Activated CD8-positive, alpha-beta memory T cell treated with anti-CD3 and anti-CD28 coated beads for 48 hours (primary cell): ENCODE results near the gene EXOSC5.
A peak's percentile ranks its signal among the peaks of the same experiment; 100 is the strongest.
"Not testable (repeated sequence)": the region's sequence is repeated elsewhere in the genome, so short reads cannot be mapped to it uniquely, and the experiment has no call there.

ENCODE experiments used
- DNase-seq, 3 experiments: peaks; one replicate each; pipeline ENCODE4 v3.0.0-alpha.2; 2020; ENCODE audit warnings: low read depth in 2 of 3, low spot score in 2 of 3

Gene EXOSC5

DNA sequence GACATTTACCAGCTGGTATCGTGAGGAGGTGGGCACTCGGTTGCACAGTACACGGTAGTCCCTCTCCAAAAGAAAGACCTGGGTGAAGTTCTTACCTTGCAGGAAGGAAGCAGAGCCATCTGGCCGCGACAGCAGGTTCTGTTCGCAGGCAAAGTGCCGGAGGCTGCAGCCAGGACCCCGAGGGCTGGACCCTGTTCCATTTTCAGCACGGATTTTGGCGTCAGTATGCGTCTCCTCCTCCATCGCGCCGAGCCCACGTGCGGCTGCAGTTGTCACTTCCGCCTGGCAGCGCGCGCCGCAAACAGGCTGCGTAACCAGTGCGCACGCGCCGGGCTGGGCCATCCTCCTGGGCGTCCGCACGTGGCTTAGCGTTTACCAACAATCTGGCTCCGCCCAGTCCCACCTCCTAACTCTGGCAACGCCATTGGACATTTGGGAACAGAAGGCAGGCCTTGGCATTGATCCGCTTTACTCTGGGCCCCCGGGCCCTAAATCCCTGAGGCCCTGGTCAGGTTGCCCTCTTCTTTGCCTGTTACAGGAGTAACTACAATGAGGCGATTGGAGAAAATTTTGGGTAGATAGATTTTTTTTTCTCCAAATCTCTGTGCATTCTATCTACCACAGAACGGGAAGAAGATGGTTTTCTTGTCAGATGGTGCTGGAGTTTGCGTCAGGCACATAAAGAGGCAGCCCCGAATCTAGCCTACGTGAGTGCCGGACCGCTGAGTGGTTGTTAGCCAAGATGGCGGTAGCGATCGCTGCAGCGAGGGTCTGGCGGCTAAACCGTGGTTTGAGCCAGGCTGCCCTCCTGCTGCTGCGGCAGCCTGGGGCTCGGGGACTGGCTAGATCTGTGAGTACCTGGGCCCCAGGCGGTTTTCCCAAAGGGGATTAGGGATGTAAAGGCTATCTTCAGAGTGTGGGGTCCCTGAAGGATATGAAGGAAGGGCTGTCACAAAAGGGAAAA, at the start of gene EXOSC5, which contains the start of gene BCKDHA:
Gene EXOSC5 (minus strand): TSS at position 274 of the 964 bp plus-strand sequence. CDS start 31 bp downstream, at position 243.
Gene BCKDHA (plus strand): TSS at position 733 of the 964 bp plus-strand sequence. CDS start 10 bp downstream, at position 743.
- peak; percentile 90 to 97 (median 91) for DNase-seq

DNA sequence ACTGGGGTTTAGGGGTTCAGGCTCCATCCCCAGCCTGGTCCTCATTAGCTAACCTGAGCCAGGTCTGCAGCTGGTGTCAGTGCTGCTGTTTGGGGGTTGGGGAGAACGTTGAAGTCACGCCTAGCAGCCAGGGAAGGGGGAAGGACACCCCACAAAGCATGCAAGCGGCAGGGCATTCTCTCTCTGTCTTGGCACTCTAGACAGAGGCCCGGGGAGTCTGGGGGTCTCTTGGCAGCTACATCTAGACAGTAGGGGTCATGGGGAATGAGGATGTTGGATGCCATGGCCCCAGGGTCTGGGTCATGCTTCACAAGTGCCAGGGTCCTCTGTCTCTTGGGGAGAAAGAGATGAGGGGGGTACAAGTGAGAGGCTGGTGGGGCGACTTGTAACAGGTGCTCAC, 48.4 kb upstream of the EXOSC5 start:
- no peak for DNase-seq

DNA sequence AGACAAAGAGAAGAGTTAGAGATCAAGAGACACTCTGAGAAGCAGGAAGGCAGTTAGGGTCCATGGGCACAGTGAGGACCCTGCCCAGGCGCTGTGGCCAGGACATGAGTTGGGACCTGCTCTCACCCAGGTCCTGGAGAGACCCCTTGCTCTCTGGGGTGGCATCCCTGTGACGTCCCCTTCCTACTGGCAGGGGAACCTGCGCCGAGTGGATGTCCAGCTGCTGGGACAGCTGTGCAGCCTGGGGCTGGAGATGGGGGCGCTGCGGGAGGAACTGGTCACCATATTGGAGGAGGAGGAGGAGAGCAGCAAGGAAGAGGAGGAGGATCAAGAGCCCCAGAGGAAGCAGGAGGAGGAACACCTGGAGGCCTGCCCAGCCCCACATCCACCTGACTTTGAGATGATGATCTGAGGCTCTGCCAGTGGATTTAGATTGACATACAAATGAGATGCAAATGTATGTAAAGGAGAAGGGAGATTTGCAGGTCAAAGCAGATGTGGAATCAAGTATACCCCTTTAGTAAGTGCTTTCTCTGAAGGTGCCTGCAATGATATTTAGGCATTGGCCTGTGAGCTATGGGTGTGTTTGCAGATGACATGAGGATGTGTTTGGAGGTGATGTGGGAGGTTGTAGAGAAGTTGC, 46.8 kb upstream of the EXOSC5 start:
- DNase-seq: no peak

DNA sequence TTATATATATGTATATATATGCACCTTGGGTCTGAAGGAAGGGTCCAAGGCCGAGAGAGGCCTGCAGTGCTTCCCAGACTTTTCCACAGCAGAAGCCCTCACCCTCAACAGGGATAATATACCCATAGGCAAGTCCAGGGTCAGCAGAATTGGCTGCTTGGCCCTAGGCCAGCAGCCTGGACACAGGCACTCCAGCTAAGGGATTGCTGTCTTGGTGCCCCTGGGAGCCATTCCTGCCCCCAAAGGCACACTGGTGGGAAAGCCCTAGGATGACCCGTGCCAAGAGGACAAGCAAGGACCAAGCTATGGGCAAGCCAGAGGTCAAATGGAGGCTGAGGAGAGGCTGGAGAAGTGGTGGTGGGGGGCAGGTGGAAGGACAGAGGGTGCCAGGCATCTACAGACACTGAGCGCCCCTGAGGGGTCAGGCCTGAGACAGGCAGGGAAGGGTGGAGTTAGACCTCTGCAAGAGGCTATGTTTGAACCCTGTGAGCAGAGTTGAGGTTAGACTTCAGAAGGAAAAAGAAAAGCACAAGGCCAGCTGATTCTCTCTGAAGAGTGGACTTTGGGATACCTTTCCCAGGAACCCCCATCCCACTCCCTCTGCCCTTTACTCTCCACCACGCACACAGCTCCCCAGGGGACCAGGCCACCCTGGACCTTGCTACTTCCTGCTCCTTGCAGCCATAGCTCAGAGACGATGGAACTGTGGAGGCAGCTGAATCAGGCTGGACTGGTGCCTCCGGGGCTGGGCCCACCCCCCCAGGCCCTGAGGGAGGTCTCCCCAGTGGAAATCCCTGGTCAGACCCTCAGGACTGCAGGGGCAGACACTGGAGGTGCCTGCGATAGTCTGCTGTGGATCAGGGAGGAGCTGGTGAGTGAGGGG, 45.6 kb upstream of the EXOSC5 start, which contains the start of gene ERICH4:
Gene ERICH4 (plus strand): TSS at position 684 of the 883 bp plus-strand sequence. CDS start 14 bp downstream, at position 698.
- DNase-seq: no peak

DNA sequence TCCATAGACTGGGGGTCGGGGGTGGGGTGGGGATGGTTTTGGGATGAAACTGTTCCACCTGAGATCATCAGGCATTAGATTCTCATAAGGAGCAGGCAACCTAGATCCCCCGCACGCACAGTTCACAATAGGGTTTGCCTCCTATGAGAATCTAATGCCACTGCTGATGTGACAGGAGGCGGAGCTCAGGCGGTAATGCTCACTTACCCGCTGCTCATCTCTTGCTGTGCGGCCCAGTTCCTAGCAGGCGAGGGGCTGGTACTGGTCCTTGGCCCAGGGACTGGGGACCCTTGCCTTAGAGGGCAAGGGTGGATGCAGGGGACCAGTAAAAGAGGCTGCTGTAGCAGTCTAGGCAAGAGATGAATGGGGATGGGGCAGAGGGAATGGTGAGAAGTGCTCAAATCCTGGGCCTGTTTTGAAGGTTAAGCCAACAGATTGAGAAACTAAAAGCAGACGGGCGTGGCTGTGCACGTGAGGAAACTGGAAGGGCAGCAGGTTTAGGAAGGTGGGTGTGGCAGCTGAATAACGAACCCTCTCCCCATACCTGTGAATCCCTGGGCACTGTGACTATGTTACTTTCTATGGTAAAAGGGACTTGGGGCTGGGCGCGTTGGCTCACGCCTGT, 44.3 kb upstream of the EXOSC5 start:
- no peak for DNase-seq

DNA sequence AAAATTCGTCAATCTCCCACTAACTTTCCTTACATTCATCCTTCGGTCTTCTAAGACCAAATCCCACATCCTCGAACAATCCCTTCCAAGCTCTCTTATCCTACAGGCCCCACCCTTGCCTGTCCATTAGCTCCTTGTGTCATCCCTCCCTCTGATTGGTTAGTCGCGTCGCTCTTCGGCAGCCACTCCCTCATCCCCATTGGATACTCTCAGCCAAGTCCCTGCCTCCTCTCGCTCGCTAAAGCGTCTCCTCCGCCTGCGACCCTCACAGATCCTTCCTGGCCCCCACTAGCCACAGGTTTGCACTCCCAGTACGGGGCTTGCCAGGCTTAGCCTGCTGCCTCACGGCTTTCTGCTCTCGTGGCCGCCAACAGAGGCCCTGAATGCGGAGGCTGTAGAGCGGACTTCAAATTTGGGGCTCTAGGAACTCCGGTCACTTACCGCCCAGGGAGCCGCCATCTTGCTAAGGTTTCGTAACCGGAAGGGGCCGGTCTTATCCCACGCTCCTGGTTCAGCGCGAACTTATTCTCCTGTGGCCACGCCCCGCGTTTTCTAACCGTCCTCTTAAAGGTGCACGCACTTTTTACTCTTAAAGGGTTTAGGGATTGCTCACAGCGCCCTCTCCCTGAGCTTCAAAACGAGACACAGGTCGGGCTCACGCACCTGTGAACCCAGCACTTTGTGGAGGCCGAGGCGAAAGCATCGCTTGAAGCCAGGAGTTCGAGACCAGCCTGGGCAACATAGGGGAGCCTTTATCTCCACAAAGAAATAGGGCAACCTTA, 42.5 kb upstream of the EXOSC5 start, which contains the start of gene DMAC2:
Gene DMAC2 (minus strand): TSS at position 472 of the 782 bp plus-strand sequence. CDS start 13 bp downstream, at position 459.
- DNase-seq: peak; percentile 79 to 87 (median 81)

DNA sequence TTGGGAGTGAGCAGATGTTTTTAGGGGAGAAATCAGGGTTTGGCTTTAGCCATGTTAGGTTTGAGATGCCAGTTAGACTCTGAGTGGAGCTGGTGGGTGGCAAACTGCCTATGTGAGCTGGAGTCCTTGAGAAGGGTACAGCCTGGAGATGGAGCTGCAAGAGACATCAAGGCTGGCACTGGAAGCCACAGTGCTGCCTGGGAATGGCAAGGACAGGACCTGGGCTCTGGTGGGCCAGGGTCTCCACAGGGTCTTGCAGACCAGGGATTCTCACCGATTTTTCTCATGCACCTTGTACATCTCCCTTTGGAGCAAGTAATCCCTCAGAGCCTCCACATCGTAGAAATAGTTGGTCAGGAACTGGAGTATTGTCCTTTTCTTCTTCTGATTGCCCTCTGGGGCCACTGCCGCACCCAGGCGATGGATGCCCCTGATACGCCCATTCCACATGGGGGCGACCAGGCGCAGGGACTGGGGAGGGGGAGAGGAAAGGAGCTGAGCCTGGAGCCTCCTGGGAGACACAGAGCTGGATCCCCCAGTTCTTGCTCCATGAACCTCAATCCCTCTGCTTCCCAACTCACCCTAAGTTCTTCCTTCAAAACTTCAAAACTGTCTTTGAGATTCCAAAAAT, 40.9 kb upstream of the EXOSC5 start:
- DNase-seq: no peak

DNA sequence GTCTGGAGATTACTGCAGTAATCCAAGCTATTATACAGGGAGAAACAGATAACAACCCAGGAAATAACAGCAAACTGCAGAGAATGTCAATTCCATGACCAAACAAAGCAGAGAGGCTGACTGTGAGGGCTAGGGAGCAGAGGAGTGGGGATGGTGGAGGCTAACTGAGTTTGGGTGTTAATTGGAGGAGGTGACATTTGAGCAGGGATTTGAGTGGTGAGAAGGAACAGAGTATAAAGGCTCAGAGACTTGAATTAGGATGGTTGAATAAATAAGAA, 39.5 kb upstream of the EXOSC5 start:
- no peak for DNase-seq

DNA sequence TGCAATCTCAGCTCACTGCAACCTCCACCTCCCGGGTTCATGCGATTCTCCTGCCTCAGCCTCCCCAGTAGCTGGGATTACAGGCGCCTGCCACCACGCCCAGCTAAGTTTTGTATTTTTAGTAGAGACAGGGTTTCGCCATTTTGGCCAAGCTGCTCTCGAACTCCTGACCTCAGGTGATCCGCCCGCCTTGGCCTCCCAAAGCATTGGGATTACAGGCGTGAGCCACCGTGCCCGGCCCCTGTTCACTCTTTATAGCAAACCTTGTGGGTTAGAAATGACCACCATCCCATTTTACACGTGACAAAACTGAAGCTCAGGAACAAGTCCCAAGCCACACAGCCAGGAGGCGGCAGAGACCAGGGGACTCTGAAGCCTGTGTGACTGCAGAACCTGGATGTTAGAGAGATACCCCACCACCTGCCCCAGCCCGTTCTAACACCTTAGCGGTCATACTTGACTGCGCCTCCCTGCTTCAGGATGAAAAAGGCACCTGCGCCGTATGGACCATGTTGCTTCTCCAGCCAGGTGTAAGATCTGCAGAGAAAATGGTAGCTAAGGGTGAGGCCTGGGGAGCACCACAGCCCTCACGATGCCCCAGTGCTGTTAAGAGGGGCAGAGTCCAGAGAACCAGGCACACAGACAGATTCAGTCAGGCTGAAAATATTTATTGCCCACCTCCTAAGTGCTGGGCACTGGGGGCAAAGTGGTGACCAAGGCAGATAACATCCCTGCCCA, 38.9 kb upstream of the EXOSC5 start:
- DNase-seq: no peak

DNA sequence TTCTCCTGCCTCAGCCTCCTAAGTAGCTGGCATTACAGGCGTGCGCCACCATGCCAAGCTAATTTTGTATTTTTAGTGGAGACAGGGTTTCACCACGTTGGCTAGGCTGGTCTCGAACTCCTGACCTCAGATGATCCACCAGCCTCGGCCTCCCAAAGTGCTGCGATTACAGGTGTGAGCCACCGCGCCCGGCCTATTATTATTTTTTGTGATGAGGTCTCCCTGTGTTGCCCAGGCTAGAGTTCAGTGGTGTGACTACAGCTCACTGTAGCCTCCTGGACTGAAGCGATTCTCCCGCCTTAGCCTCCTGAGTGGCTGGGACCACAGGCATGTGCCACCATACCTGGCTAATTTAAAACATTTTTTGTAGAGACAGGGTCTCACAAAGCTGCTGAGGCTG, 38.2 kb upstream of the EXOSC5 start:
- not testable (repeated sequence) for DNase-seq

DNA sequence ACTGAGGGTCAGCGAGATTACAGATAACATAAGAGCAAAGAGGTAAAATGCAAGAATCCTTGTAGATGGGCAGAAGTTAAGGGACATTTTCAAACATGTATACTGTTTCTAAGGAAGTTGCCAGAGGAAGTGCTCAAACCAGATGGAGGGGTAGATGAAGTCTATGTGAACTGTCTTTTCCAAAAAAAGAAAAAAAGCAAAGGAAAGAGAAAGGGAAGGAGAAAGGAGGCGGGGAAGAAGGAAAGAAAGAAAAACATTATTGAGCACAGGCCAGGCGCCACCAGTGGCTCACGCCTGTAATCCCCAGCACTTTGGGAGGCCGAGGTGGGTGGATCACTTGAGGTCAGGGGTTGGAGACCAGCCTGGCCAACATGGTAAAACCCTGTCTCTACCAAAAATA, 37.3 kb upstream of the EXOSC5 start:
- no peak for DNase-seq

DNA sequence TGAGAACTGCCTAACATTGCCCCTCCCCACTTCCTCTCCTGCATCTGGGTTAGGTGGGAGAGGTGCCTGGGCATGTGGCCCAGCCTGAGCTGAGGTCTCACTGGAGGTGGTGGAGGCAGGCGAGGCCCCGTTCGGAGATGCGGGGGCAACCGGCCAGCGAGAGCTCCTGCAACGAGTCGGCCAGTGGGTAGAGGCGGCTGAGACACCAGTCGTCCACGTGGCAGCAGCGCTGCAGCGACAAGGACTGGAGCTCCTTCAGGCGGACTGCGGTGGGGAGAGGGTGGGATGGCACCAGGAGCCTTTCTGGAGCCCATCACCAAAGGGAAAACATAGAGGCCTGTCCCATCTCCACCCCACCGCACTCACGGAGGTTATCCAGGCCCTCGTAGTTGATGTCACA, 36.0 kb upstream of the EXOSC5 start:
- no peak for DNase-seq

DNA sequence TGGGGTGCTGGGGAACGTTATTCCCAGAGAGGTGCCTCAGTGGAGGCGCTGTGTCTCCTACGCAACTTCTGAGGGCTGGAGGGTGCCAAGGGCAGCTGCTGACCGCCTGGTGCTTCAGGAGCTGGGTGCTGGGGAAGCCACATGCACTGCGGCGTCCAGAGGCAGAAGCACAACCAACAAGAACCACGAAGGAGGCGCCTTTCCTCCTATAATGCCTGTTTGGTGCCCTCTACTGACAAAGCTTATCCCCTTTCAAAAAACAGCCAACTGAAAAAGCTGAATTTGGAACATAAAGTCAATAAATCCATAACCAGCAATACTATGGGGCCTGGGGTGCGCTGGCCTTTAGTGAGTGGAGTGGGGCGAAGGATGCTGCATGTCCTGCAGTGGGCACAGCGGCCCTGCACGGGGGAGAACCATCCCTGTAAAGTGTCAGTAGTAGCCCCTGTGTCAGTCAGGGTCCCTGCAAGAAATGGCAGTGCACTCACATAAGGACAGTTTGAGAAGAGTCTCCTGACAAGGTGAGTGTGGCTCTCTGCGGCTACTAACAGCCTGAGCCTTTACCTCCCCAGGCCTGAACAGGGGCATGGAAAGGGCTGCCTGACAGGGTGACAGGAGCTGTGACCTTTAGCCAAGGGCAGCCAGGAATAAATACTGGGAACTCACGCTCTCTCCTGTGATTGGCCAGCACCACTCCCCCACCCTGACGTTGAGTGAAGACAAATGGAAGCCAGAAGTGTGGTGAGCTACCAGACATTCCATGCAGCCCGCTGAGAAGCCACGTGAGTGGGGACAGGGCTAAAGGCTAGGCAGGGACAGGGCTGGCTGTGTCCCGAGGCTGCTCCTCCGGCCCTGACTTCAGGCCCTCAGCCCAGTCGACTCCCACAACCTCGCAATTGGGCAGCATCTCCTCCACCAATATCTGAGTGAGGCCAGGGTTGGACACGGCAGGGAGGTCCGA, 34.5 kb upstream of the EXOSC5 start:
- no peak for DNase-seq

DNA sequence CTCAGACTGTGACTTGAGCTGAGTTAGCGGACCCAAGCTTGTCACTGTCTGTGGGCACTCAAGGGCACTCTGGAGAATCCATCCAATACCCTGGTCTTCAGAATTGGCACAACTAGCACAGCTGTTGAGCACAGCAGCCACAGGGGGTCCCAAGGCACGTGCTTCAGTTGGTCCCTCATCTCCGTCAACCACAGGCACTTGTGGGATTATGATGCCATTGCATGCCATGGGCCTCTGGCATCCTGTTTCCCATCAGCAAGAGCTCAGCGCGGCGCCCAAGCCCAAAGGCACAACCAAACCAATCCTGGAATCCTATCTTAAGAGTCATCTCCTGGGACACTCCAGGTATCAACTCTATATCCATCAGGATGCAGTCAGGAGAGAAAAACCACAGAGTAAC, 33.8 kb upstream of the EXOSC5 start:
- no peak for DNase-seq

DNA sequence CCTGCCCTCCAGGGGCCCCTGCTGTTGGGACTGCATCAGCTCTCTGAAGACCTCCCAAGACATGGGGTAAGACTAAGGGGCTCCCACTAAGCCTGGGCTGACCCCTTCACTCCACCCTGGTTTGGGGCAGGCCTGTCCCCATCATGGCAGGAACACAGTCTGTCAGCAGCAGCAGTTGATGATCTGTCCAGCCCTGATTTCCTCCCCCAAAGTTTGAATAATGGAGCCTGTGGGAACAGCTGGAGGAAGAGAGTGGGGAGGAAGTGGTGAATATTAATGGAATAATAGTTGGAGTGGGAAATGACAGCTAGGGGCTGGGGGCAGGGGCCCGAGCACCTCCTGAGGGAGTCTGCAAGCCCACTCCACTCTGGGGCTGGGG, 31.3 kb upstream of the EXOSC5 start:
- no peak for DNase-seq

DNA sequence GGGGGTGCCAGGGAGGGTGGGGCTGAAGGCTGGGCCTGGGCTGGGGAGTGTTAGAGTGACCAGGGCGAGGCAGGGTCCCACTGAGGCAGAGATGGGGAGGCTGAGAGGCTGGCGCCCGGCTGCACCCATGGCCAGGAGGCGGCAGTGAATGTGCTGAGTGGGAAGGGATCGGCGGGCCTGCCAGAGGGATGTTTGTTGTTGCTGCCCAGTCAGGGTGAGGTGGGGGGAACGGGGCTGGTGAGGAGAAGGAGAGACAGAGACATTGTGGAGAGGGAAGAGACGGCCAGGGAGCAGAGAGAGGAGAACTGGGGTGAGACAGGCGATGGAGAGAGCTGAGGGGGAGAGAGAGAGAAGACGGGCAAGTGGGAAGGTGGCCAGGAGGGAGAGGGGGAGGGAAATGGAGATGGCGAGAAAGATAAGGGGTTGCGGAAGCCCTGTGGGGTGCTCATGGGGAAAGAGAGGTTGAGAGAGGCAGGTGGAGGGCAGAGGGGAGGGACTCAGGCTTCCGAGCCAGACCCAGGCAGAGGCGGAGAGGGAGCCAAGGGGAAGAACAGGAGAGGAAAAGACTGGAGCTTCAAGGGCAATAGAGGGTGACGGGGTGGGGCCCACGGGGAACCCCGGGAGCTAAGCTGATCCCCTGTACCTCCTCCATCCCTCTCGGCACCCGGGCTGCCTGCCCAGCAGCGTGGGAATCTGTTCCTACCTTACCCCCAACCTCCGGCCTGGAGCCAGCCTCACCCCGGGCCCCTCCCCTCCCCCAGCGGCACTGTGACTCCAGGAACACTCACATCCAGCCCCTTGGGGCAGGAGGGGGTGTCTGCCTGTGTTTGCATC, 30.7 kb upstream of the EXOSC5 start:
- DNase-seq: peak in 1 of 3 experiments; percentile 9
